Activated CD8-positive, alpha-beta memory T cell treated with anti-CD3 and anti-CD28 coated beads for 36 hours (primary cell): Measurements from ENCODE around the gene MCM3. TPM values are rescaled to one million over a fixed set of nuclear protein-coding genes. Genes with fewer than 3 reads are reported as not detected.

Experiments
- CTCF ChIA-PET: fragments of 350-600 bp; sonication (Branson Sonifier 250); formaldehyde crosslinking; loops from one replicate; lab custom pipeline; 2021; ENCODE audit warnings: antibody characterized with exemption; lab: Charles Lee
- POLR2A ChIA-PET: fragments of 350-600 bp; sonication (Branson Sonifier 250); formaldehyde crosslinking; loops from one replicate; lab custom pipeline; 2021; ENCODE audit warnings: antibody characterized with exemption; lab: Charles Lee
- total RNA-seq, 2 experiments: library from RNA; stranded (reverse); gene quantifications; one replicate each; pipeline ENCODE4 v1.2.3, GENCODE V29; 2021

MCM3 gene
- 100 to 1,000 TPM; 297 to 301 TPM for total RNA-seq

DNA sequence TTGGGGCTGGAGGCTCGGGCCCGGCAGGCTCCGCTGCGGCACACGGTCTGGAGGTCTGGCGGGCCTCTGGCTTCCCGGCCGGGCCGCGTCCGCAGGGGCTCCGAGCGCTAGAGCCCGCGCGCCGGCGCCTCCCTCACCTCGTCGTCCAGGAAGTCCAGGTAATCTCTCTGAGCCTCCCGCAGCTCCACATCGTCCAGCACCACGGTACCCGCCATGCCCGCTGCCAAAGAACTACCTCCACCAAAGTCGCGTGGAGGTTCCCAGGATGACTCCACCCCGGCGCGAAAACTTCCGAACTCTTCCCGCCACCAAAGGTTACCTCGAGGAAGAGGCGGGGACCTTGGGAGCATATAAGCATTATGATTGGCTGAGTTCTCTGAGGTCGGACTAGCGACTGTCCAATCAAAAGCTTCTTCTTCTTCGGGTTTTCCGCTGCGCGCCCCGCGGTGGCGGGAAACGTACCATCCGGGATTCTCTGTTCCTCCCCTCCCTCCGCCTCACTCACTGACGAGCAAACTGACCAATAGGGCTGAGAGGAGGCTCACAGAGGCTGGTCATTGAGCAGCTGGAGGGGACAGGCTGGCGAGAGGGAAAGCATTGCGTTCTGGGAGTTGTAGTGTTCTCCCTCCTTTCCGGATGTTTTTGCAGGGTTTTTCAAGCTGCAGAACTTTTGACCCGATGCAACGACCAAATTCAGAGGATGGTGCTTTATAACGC, at the start of gene MCM3:
TSS of gene MCM3 (minus strand) at position 283 of the 717 bp plus-strand sequence. CDS start at position 215, 68 bp downstream.
- CTCF ChIA-PET, result interaction anchor here (0.6 to 3.4 kb wide), 13 partner anchors 12 to 782 kb away, joined by 3 to 17 read pairs (median 5); partner anchors contain the start of genes EFHC1 and PAQR8

DNA sequence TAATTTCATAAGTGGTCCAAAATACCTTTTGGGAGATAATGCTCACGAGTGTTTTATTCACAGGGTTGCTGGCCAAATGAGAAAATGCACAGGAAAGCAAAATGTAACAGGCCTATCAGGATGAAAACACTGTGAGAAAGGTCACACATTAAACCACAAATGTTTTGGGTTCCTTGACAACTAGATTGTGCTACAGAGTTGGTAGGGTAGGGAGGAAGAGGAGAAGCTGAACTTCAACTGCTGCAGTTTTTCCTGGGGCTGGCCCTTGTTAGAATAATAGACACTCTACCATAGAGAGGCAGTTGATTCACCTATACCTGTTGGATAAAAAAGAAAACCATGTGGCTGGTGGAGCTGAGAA, 49.3 kb upstream of the MCM3 start:
- ChIA-PET POLR2A (no interaction called here), CTCF (interaction anchor here (0.9 kb wide), 1 partner anchor 36 kb away, joined by 3 read pairs; no protein-coding TSS in a partner anchor)

More for the DNA sequence above, at the start of gene MCM3:
- POLR2A ChIA-PET, result interaction anchor here (1.1 to 2.5 kb wide), 9 partner anchors 12 to 135 kb away, joined by 3 to 22 read pairs (median 4); partner anchors contain the start of genes EFHC1 and PAQR8

DNA sequence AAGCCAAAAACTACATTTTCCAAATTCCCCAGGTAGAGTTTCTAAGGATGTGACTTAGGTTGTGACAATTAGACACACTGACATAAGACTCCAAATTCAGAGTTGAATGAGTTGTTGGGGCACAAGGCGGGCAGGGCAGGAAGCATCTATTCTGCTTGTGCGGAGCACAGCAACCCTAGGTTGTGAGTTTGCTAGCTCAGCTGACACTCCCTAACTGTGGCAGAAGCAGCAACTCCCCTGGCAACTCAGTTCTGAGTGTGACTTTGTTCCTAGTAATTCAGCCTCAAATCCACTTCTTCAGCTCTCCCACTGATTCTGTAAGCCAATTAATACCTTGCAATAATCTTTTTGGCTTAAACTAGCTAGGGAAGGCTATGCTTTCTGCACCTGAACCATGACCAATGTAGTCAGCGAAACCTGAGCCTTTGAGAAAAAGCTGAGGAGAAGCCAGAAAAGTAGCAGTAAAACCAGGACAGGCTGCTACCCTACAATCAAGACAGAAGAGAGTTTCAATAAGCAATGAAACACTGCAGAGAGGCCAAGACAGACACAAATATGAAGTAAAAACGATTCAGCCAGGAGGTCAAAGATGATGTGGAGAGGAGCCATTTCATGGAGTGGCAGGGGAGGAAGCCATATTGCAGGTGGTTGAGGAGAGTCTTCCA, 47.4 kb upstream of the MCM3 start:
- POLR2A ChIA-PET, result no interaction called here
- CTCF ChIA-PET, result no interaction called here

- ChIA-PET CTCF (no interaction called here), POLR2A (no interaction called here)
Measured at GRCh38 chr6:52330470-52330869, 45.9 kb upstream of the MCM3 start.

GRCh38 chr6:52328729-52329128, 44.2 kb upstream of the MCM3 start:
- POLR2A ChIA-PET, result no interaction called here
- CTCF ChIA-PET, result no interaction called here

GRCh38 chr6:52328303-52328662, 43.7 kb upstream of the MCM3 start:
- ChIA-PET CTCF (no interaction called here), POLR2A (interaction anchor here (0.6 kb wide), 1 partner anchor 11 kb away, joined by 3 read pairs; no protein-coding TSS in a partner anchor)

DNA sequence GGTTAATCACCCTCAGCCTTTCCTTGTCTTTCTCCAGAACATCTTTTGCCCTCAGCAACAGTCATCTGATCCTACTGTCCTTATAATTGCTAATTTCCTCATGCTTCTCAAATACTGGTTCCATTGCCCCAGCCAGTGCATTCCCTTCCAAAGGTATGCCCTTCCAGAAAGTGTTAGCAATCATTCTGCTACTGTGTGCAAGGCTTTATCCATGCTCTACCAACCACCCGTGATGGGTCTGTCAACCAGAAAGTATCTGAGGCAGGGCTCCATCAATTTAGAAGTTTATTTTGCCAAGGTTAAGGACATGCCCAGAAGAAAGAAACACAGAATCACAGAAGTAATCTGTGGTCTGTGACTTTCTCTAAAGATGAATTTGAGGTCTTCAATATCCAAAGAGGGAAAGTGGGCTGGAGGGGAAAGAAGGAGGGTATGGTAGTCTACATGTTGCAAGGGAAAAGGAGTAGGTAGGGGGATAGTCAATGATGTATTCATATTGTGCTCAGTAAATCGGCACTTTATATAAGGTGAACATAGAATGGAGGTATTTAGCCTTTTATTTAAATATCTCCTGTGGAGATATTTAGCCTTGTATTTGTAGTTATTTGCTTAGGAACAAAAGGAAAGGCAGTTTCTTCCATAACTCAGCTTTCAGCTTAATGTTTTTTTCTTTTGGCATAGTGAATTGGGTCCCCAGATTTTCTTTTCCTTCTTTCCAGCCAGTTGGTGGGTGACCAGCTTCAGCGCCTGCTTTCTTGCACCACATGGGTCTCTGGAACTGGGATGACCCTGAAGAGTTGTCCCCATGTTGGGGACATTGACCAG, 42.2 kb upstream of the MCM3 start:
- ChIA-PET POLR2A (no interaction called here), CTCF (no interaction called here)

- ChIA-PET POLR2A (no interaction called here), CTCF (interaction anchor here (0.6 kb wide), 1 partner anchor 72 kb away, joined by 3 read pairs; no protein-coding TSS in a partner anchor)
Measured at GRCh38 chr6:52325695-52326471, 41.3 kb upstream of the MCM3 start.

- ChIA-PET CTCF (no interaction called here), POLR2A (no interaction called here)
Measured at GRCh38 chr6:52324189-52324588, 39.6 kb upstream of the MCM3 start.

GRCh38 chr6:52317841-52318581, 33.5 kb upstream of the MCM3 start:
- POLR2A ChIA-PET, result interaction anchor here (0.6 kb wide), 1 partner anchor 54 kb away, joined by 7 read pairs; no protein-coding TSS in a partner anchor
- CTCF ChIA-PET, result interaction anchor here (1.1 kb wide), 2 partner anchors 18 to 32 kb away, joined by 3 read pairs; no protein-coding TSS in a partner anchor

GRCh38 chr6:52317211-52317610, 32.7 kb upstream of the MCM3 start:
- ChIA-PET CTCF (no interaction called here), POLR2A (no interaction called here)

- ChIA-PET POLR2A (no interaction called here), CTCF (no interaction called here)
Measured at GRCh38 chr6:52314752-52315151, 30.2 kb upstream of the MCM3 start.

- POLR2A ChIA-PET, result no interaction called here
- CTCF ChIA-PET, result interaction anchor here (0.6 kb wide), 1 partner anchor 106 kb away, joined by 3 read pairs; no protein-coding TSS in a partner anchor
Measured at GRCh38 chr6:52312461-52312860, 27.9 kb upstream of the MCM3 start.

GRCh38 chr6:52310932-52311331, 26.4 kb upstream of the MCM3 start:
- ChIA-PET POLR2A (no interaction called here), CTCF (interaction anchor here (0.7 to 1.2 kb wide), 2 partner anchors 27 to 51 kb away, joined by 3 to 4 read pairs; partner anchors contain the start of gene PAQR8)

- CTCF ChIA-PET, result interaction anchor here (1.2 kb wide), 1 partner anchor 92 kb away, joined by 3 read pairs; no protein-coding TSS in a partner anchor
- POLR2A ChIA-PET, result interaction anchor here (0.5 to 0.6 kb wide), 2 partner anchors 48 to 54 kb away, joined by 3 to 4 read pairs; no protein-coding TSS in a partner anchor
Measured at GRCh38 chr6:52307900-52308372, 23.4 kb upstream of the MCM3 start.

DNA sequence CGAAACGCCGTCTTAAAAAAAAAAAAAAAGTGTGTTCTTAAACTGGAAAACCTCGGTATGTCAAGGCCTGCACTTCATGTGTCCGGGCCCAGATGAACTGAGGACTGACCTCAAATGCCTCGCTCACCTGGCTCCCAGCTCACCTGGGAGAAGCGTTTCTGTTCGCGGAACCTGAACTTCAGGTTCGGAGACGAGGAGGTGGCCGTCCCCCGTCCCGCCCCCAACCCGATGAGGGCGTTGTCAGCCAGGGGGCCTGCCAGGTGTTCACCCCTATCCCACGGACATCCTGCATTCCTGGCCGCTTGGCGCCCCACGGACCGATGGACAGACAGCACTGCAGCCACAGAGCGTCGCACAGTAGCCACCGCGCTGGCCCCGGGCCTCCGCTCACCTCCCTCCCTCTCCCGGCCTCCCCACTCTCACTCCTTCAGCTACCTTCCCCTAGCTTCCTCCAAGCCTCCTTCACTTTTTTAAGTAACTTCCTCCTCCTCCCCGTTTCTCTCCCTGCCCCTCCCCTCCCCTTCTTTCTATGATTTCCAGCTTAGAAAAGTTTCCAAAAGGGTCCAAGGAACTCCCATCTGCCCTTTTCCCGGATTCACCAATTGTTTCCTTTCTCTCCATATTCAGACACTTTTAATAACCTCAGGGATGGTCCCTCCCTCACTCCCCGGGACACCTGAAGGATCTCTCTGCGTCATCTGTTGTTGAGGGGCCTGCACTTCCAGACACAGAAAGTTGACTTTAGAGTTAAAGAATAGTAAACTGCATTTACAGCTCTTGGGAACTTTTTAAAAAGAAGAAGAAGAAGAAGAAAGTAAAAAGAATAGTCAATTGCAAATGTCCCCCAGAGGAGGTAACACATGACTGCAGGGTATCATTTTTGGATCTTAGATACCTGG, 22.7 kb upstream of the MCM3 start:
- ChIA-PET POLR2A (interaction anchor here (0.5 kb wide), 1 partner anchor 49 kb away, joined by 4 read pairs; no protein-coding TSS in a partner anchor), CTCF (interaction anchor here (1.2 to 1.5 kb wide), 2 partner anchors 30 to 93 kb away, joined by 3 to 5 read pairs; no protein-coding TSS in a partner anchor)
